Measurements from ENCODE around the gene HAUS2. TPM values are rescaled to one million over a fixed set of nuclear protein-coding genes. Genes with fewer than 3 reads are reported as not detected.

Gene HAUS2
- total RNA-seq, 1 experiment from 2014 or later: 23.7 TPM

GRCh38 chr15:42602501-42602900 is 53.9 kb downstream of the HAUS2 start:
- H3K4me1 ChIP-seq (replicated peaks; ENCODE audit: insufficient read depth): no peaks in the 10 kb centered on the region
- TF ChIP-seq CTCF (conservative IDR thresholded peaks at IDR 0.05) (no peak), EZH2 (IDR thresholded peaks at IDR 0.05; ENCODE audit: low read depth) (no peak)
- DNase-seq: no peak
- H3F3A ChIP-seq (ENCODE audit: insufficient read depth, low read depth): no peaks in the 10 kb centered on the region
- ChIA-PET POLR2A (ENCODE audit: unreplicated experiment) (no interaction called here), CTCF (no interaction called here)
- intact Hi-C loops (cut with micrococcal nuclease; ENCODE audit: unreplicated experiment): no loop called here
- no peak overlapping the region for H2AFZ ChIP-seq
- no peak overlapping the region for H3K27ac ChIP-seq
- no peaks in the 10 kb centered on the region for H3K36me3 ChIP-seq (ENCODE audit: low read depth)
- H3K79me2 ChIP-seq (ENCODE audit: low read depth): no peaks in the 10 kb centered on the region
- H3K9me3 ChIP-seq (ENCODE audit: insufficient read depth, low read depth): no peaks in the 10 kb centered on the region
- no TSS peak for BruUV-seq (replicated peaks)
- H3K27me3 ChIP-seq (ENCODE audit: insufficient read depth, low read depth): no peaks in the 10 kb centered on the region
- H3K4me3 ChIP-seq: no peak overlapping the region
- no peaks in the 10 kb centered on the region for H4K20me1 ChIP-seq (ENCODE audit: insufficient read depth)
- H3K9me2 ChIP-seq (ENCODE audit: insufficient read depth): no peaks in the 10 kb centered on the region
- 0 out of 2 replicates have a peak overlapping the region, but pooled peaks have one; percentile 10 for H3K4me2 ChIP-seq

GRCh38 chr15:42603978-42604377 is 55.3 kb downstream of the HAUS2 start:
- TF ChIP-seq EZH2 (IDR thresholded peaks at IDR 0.05; ENCODE audit: low read depth) (no peak), CTCF (conservative IDR thresholded peaks at IDR 0.05) (no peak)
- no peaks in the 10 kb centered on the region for H3K36me3 ChIP-seq (ENCODE audit: low read depth)
- no peaks in the 10 kb centered on the region for H3K27me3 ChIP-seq (ENCODE audit: insufficient read depth, low read depth)
- no TSS peak for BruUV-seq (replicated peaks)
- H3K9me3 ChIP-seq (ENCODE audit: insufficient read depth, low read depth): no peaks in the 10 kb centered on the region
- DNase-seq: no peak
- no peak overlapping the region for H3K4me3 ChIP-seq
- intact Hi-C loops (cut with micrococcal nuclease; ENCODE audit: unreplicated experiment): no loop called here
- no peaks in the 10 kb centered on the region for H3F3A ChIP-seq (ENCODE audit: insufficient read depth, low read depth)
- H2AFZ ChIP-seq: no peak overlapping the region
- H3K79me2 ChIP-seq (ENCODE audit: low read depth): no peaks in the 10 kb centered on the region
- H3K4me1 ChIP-seq (replicated peaks; ENCODE audit: insufficient read depth): no peaks in the 10 kb centered on the region
- ChIA-PET CTCF (interaction anchor here (0.6 kb wide), 1 partner anchor 53 kb away, joined by 5 read pairs; no protein-coding TSS in a partner anchor), POLR2A (ENCODE audit: unreplicated experiment) (no interaction called here)
- H3K4me2 ChIP-seq: no peak overlapping the region
- H4K20me1 ChIP-seq (ENCODE audit: insufficient read depth): no peaks in the 10 kb centered on the region
- no peaks in the 10 kb centered on the region for H3K9me2 ChIP-seq (ENCODE audit: insufficient read depth)
- H3K27ac ChIP-seq: no peak overlapping the region

- H3K79me2 ChIP-seq (ENCODE audit: low read depth): no peaks in the 10 kb centered on the region
- H3K27me3 ChIP-seq (ENCODE audit: insufficient read depth, low read depth): no peaks in the 10 kb centered on the region
- H3K9me3 ChIP-seq (ENCODE audit: insufficient read depth, low read depth): no peaks in the 10 kb centered on the region
- H2AFZ ChIP-seq: no peak overlapping the region
- no peaks in the 10 kb centered on the region for H3F3A ChIP-seq (ENCODE audit: insufficient read depth, low read depth)
- no peak overlapping the region for H3K4me2 ChIP-seq
- no peak for TF ChIP-seq CTCF (conservative IDR thresholded peaks at IDR 0.05)
- TF ChIP-seq EZH2 (IDR thresholded peaks at IDR 0.05; ENCODE audit: low read depth): no peak
- no TSS peak for BruUV-seq (replicated peaks)
- no peak for DNase-seq
- intact Hi-C loops (cut with micrococcal nuclease; ENCODE audit: unreplicated experiment): no loop called here
- H3K9me2 ChIP-seq (ENCODE audit: insufficient read depth): no peaks in the 10 kb centered on the region
- no peak overlapping the region for H3K27ac ChIP-seq
- H3K4me3 ChIP-seq: no peak overlapping the region
- H3K4me1 ChIP-seq (replicated peaks; ENCODE audit: insufficient read depth): no peaks in the 10 kb centered on the region
- no peaks in the 10 kb centered on the region for H4K20me1 ChIP-seq (ENCODE audit: insufficient read depth)
- no peaks in the 10 kb centered on the region for H3K36me3 ChIP-seq (ENCODE audit: low read depth)
- CTCF ChIA-PET: no interaction called here
- POLR2A ChIA-PET (ENCODE audit: unreplicated experiment): no interaction called here
Observed at GRCh38 chr15:42604894-42605744, 56.5 kb downstream of the HAUS2 start.
